Measurements from ENCODE around the gene TRAF3.

The TRAF3 gene

GRCh38 chr14:102826751-102827675 lies 49.8 kb downstream of the TRAF3 start:
- Histone ChIP-seq H3K9me3 (ENCODE audit: control insufficient read depth in 5 of 5, low read length in 5 of 5) (no peaks in the 10 kb centered on the region), H3K9ac (ENCODE audit: low read length in 5 of 5) (no peak overlapping the region), H3K4me3 (ENCODE audit: low read depth in 1 of 5, low read length in 5 of 5) (no peak overlapping the region), H3K27me3 (ENCODE audit: control insufficient read depth in 5 of 5, insufficient read depth in 4 of 5, low read length in 5 of 5) (no peaks in the 10 kb centered on the region), H3K4me1 (ENCODE audit: control insufficient read depth in 5 of 5, insufficient read depth in 5 of 5, low read length in 5 of 5) (peaks cover 0 to 24% (median 6%) of the 10 kb centered on the region in 5 donors), H3K36me3 (ENCODE audit: control insufficient read depth in 5 of 5, insufficient read depth in 5 of 5, low read length in 5 of 5) (peaks cover 0 to 12% (median 6%) of the 10 kb centered on the region in 5 donors), H3K27ac (ENCODE audit: low read depth, low read length) (no peak overlapping the region)

- peaks cover 0 to 24% (median 6%) of the 10 kb centered on the region in 5 donors for H3K4me1 ChIP-seq (ENCODE audit: control insufficient read depth in 5 of 5, insufficient read depth in 5 of 5, low read length in 5 of 5)
- peaks cover 0 to 12% (median 6%) of the 10 kb centered on the region in 5 donors for H3K36me3 ChIP-seq (ENCODE audit: control insufficient read depth in 5 of 5, insufficient read depth in 5 of 5, low read length in 5 of 5)
- no peak overlapping the region for H3K9ac ChIP-seq (ENCODE audit: low read length in 5 of 5)
- no peaks in the 10 kb centered on the region for H3K9me3 ChIP-seq (ENCODE audit: control insufficient read depth in 5 of 5, low read length in 5 of 5)
- H3K27ac ChIP-seq (ENCODE audit: low read depth, low read length): no peak overlapping the region
- no peak overlapping the region for H3K4me3 ChIP-seq (ENCODE audit: low read depth in 1 of 5, low read length in 5 of 5)
- no peaks in the 10 kb centered on the region for H3K27me3 ChIP-seq (ENCODE audit: control insufficient read depth in 5 of 5, insufficient read depth in 4 of 5, low read length in 5 of 5)
Observed at GRCh38 chr14:102827716-102828115, 50.5 kb downstream of the TRAF3 start.

DNA sequence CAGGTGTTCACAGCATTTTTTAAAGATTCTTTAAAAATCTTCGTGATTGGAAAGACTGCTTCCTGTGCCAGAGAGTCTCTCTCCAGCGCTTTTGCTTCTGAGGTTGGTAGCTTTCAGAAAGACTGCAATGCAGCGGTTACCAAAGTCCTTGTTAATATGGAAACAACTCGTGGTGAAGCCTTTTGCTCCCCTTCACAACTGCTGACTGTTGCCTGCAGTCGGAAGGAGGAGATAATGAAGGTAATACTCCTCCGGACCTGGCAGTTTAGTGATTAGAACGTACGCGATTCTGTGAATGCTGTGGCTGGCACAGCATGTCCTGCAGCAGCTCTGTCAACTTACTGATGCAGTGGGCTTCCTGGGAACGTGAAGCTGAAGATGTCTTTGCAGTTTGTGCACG lies 50.9 kb downstream of the TRAF3 start:
- Histone ChIP-seq H3K9me3 (ENCODE audit: control insufficient read depth in 5 of 5, low read length in 5 of 5) (no peaks in the 10 kb centered on the region), H3K36me3 (ENCODE audit: control insufficient read depth in 5 of 5, insufficient read depth in 5 of 5, low read length in 5 of 5) (peaks cover 0 to 12% (median 6%) of the 10 kb centered on the region in 5 donors), H3K4me3 (ENCODE audit: low read depth in 1 of 5, low read length in 5 of 5) (no peak overlapping the region), H3K4me1 (ENCODE audit: control insufficient read depth in 5 of 5, insufficient read depth in 5 of 5, low read length in 5 of 5) (peaks cover 0 to 24% (median 6%) of the 10 kb centered on the region in 5 donors), H3K27me3 (ENCODE audit: control insufficient read depth in 5 of 5, insufficient read depth in 4 of 5, low read length in 5 of 5) (no peaks in the 10 kb centered on the region), H3K9ac (ENCODE audit: low read length in 5 of 5) (no peak overlapping the region), H3K27ac (ENCODE audit: low read depth, low read length) (no peak overlapping the region)

- Histone ChIP-seq H3K27ac (ENCODE audit: low read depth, low read length) (no peak overlapping the region), H3K4me3 (ENCODE audit: low read depth in 1 of 5, low read length in 5 of 5) (no peak overlapping the region), H3K4me1 (ENCODE audit: control insufficient read depth in 5 of 5, insufficient read depth in 5 of 5, low read length in 5 of 5) (peaks cover 0 to 21% (median 6%) of the 10 kb centered on the region in 5 donors), H3K9ac (ENCODE audit: low read length in 5 of 5) (no peak overlapping the region), H3K27me3 (ENCODE audit: control insufficient read depth in 5 of 5, insufficient read depth in 4 of 5, low read length in 5 of 5) (no peaks in the 10 kb centered on the region), H3K9me3 (ENCODE audit: control insufficient read depth in 5 of 5, low read length in 5 of 5) (no peaks in the 10 kb centered on the region), H3K36me3 (ENCODE audit: control insufficient read depth in 5 of 5, insufficient read depth in 5 of 5, low read length in 5 of 5) (peaks cover 0 to 12% (median 7%) of the 10 kb centered on the region in 5 donors)
Observed at GRCh38 chr14:102829016-102829548, 51.8 kb downstream of the TRAF3 start.

DNA sequence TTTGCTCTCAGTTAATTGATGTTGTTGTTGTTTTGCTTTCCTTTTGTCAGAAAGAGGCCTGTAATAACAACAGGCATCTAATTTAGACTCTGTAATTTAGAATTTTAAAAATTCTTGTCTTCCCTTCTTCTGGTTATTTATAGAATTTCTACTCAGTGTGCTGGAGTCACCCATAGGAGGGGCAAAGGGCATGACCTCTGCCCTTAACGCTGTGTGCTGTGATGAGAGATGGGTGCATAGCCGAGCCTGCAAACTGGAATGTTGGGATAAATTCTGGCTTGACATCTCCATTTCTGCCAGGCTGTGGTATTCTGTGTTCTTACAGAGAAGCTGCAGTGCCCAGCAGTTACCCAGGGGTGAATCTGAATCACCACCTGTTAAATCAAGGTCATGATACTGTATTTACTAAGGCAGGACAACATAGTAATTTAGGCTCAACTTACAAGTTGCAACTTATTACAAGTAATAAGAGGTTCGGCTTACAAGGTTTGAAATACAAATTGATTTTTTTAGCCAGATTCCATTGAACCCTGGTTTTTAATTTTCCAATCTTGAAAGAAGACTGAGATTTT lies 53.3 kb downstream of the TRAF3 start:
- Histone ChIP-seq H3K9me3 (ENCODE audit: control insufficient read depth in 5 of 5, low read length in 5 of 5) (no peaks in the 10 kb centered on the region), H3K9ac (ENCODE audit: low read length in 5 of 5) (no peak overlapping the region), H3K4me3 (ENCODE audit: low read depth in 1 of 5, low read length in 5 of 5) (no peak overlapping the region), H3K27me3 (ENCODE audit: control insufficient read depth in 5 of 5, insufficient read depth in 4 of 5, low read length in 5 of 5) (no peaks in the 10 kb centered on the region), H3K36me3 (ENCODE audit: control insufficient read depth in 5 of 5, insufficient read depth in 5 of 5, low read length in 5 of 5) (peaks cover 0 to 11% (median 6%) of the 10 kb centered on the region in 5 donors), H3K27ac (ENCODE audit: low read depth, low read length) (no peak overlapping the region), H3K4me1 (ENCODE audit: control insufficient read depth in 5 of 5, insufficient read depth in 5 of 5, low read length in 5 of 5) (peaks cover 0 to 8% (median 2%) of the 10 kb centered on the region in 5 donors)

DNA sequence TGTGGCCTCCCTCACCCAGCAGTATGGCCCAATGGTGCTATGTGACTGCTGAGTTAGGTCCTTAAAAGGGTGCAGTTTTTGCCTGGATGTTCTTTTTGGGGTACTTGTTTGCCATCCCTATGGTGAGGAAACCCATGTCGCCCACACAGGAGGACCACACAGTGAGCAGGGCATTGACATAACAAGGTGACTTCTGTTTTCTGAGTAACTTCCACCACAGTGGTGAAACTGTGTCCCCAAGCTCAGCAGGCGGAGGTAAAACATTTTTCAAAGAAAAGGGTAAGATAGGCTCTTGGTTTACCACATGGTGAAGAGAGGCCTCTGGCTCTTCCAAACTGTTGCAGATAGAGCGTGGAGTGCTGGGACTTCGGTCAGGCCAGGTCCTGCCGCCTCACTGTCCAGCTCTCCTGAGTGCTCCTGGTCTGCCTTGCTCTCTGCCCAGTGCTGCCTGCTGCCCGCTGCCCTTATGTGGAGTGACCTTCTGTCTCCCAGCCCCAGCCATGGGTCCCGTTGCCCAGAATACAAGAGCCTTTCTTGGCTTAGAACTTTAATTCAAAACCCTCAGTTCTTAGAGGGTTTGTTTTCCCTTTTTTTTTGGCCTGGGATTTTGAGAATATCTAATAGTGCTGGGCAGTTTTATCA lies 54.0 kb downstream of the TRAF3 start:
- no peak overlapping the region for H3K4me3 ChIP-seq (ENCODE audit: low read depth in 1 of 5, low read length in 5 of 5)
- peaks cover 0 to 8% (median 5%) of the 10 kb centered on the region in 5 donors for H3K36me3 ChIP-seq (ENCODE audit: control insufficient read depth in 5 of 5, insufficient read depth in 5 of 5, low read length in 5 of 5)
- H3K27ac ChIP-seq (ENCODE audit: low read depth, low read length): no peak overlapping the region
- H3K27me3 ChIP-seq (ENCODE audit: control insufficient read depth in 5 of 5, insufficient read depth in 4 of 5, low read length in 5 of 5): no peaks in the 10 kb centered on the region
- H3K9me3 ChIP-seq (ENCODE audit: control insufficient read depth in 5 of 5, low read length in 5 of 5): no peaks in the 10 kb centered on the region
- H3K9ac ChIP-seq (ENCODE audit: low read length in 5 of 5): no peak overlapping the region
- H3K4me1 ChIP-seq (ENCODE audit: control insufficient read depth in 5 of 5, insufficient read depth in 5 of 5, low read length in 5 of 5): peaks cover 0 to 6% (median 2%) of the 10 kb centered on the region in 5 donors

DNA sequence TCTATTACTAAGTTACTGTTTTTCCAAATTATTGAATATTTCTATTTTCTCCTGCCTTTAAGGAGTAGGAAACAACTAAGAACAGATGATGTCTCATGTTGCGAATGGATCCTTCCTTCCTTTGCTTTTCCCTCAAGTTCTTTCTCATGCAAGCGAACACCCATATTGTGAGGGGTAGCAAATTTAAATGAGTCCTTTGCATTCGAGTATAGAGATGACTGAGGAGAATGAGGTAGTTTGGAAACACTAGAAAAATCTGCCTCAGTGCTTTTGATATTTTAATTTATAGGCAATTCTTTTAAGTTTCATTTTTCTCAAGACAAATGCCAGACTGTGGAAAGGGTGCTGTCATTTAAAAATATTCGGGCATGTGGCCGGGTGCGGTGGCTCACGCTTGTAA lies 56.1 kb downstream of the TRAF3 start:
- H3K4me3 ChIP-seq (ENCODE audit: low read depth in 1 of 5, low read length in 5 of 5): no peak overlapping the region
- H3K27me3 ChIP-seq (ENCODE audit: control insufficient read depth in 5 of 5, insufficient read depth in 4 of 5, low read length in 5 of 5): no peaks in the 10 kb centered on the region
- H3K27ac ChIP-seq (ENCODE audit: low read depth, low read length): no peak overlapping the region

GRCh38 chr14:102833991-102834390 lies 56.7 kb downstream of the TRAF3 start:
- H3K36me3 ChIP-seq (ENCODE audit: control insufficient read depth in 5 of 5, insufficient read depth in 5 of 5, low read length in 5 of 5): peaks cover 0 to 8% (median 5%) of the 10 kb centered on the region in 5 donors
- peaks cover 0 to 3% (median 0%) of the 10 kb centered on the region in 5 donors for H3K4me1 ChIP-seq (ENCODE audit: control insufficient read depth in 5 of 5, insufficient read depth in 5 of 5, low read length in 5 of 5)
- H3K9me3 ChIP-seq (ENCODE audit: control insufficient read depth in 5 of 5, low read length in 5 of 5): no peaks in the 10 kb centered on the region
- H3K27me3 ChIP-seq (ENCODE audit: control insufficient read depth in 5 of 5, insufficient read depth in 4 of 5, low read length in 5 of 5): no peaks in the 10 kb centered on the region
- H3K9ac ChIP-seq (ENCODE audit: low read length in 5 of 5): no peak overlapping the region
- no peak overlapping the region for H3K4me3 ChIP-seq (ENCODE audit: low read depth in 1 of 5, low read length in 5 of 5)
- no peak overlapping the region for H3K27ac ChIP-seq (ENCODE audit: low read depth, low read length)

More for the DNA sequence above, 56.1 kb downstream of the TRAF3 start:
- no peaks in the 10 kb centered on the region for H3K9me3 ChIP-seq (ENCODE audit: control insufficient read depth in 5 of 5, low read length in 5 of 5)
- no peak overlapping the region for H3K9ac ChIP-seq (ENCODE audit: low read length in 5 of 5)
- H3K36me3 ChIP-seq (ENCODE audit: control insufficient read depth in 5 of 5, insufficient read depth in 5 of 5, low read length in 5 of 5): peaks cover 0 to 8% (median 5%) of the 10 kb centered on the region in 5 donors
- peaks cover 0 to 3% (median 0%) of the 10 kb centered on the region in 5 donors for H3K4me1 ChIP-seq (ENCODE audit: control insufficient read depth in 5 of 5, insufficient read depth in 5 of 5, low read length in 5 of 5)

DNA sequence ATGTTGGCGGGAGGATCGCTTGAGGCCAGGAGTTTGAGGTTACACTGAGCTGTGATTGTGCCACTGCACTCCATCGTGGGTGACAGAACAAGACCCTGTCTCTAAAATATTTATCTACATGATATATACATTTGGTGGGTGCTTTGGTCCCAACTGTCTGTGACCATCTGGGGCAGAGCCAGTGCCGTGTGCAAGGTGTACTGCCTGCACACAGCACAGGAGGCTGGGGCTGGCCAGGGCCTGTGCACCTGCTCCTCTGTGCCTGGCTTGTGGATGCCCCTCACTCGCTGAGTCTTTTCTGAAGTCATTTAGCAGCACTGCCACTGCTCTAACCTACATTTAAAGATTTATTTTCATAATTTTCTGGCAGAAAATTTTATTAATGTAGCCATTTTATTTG lies 58.7 kb downstream of the TRAF3 start:
- Histone ChIP-seq H3K27me3 (ENCODE audit: control insufficient read depth in 5 of 5, insufficient read depth in 4 of 5, low read length in 5 of 5) (no peaks in the 10 kb centered on the region), H3K4me1 (ENCODE audit: control insufficient read depth in 5 of 5, insufficient read depth in 5 of 5, low read length in 5 of 5) (peaks cover 0 to 3% (median 0%) of the 10 kb centered on the region in 5 donors), H3K4me3 (ENCODE audit: low read depth in 1 of 5, low read length in 5 of 5) (no peak overlapping the region), H3K9me3 (ENCODE audit: control insufficient read depth in 5 of 5, low read length in 5 of 5) (no peaks in the 10 kb centered on the region), H3K36me3 (ENCODE audit: control insufficient read depth in 5 of 5, insufficient read depth in 5 of 5, low read length in 5 of 5) (peaks cover 0 to 6% (median 3%) of the 10 kb centered on the region in 5 donors), H3K9ac (ENCODE audit: low read length in 5 of 5) (no peak overlapping the region), H3K27ac (ENCODE audit: low read depth, low read length) (no peak overlapping the region)

Data from subcutaneous abdominal adipose tissue (tissue), 5 donors.